ENCODE measurements around the gene METTL22. TPM values are rescaled to one million over a fixed set of nuclear protein-coding genes. Genes with fewer than 3 reads are reported as not detected.

The METTL22 gene
- total RNA-seq, 1 donor from 2014 or later = 23.8 TPM

DNA sequence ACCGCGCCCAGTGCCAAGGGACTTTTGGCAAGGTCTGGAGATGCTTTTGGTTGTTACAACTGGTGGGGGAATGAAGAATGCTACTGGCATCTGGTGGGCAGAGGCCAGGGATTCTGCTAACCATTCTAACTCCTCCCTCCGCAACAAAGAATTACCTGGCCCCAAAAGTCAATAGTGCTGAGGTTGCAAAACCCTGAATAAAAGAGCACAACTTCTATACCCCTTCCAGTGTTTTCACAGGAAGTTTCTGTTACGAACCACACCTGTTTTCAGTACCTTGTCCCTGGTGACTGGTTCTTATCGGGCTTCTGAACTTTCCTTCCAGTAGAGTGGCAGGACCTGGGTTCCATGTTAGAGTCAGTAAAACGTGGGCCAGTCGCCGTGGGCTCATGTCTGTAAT, 70.2 kb downstream of the METTL22 start:
- DNase-seq (ENCODE audit: low spot score) = no peak

DNA sequence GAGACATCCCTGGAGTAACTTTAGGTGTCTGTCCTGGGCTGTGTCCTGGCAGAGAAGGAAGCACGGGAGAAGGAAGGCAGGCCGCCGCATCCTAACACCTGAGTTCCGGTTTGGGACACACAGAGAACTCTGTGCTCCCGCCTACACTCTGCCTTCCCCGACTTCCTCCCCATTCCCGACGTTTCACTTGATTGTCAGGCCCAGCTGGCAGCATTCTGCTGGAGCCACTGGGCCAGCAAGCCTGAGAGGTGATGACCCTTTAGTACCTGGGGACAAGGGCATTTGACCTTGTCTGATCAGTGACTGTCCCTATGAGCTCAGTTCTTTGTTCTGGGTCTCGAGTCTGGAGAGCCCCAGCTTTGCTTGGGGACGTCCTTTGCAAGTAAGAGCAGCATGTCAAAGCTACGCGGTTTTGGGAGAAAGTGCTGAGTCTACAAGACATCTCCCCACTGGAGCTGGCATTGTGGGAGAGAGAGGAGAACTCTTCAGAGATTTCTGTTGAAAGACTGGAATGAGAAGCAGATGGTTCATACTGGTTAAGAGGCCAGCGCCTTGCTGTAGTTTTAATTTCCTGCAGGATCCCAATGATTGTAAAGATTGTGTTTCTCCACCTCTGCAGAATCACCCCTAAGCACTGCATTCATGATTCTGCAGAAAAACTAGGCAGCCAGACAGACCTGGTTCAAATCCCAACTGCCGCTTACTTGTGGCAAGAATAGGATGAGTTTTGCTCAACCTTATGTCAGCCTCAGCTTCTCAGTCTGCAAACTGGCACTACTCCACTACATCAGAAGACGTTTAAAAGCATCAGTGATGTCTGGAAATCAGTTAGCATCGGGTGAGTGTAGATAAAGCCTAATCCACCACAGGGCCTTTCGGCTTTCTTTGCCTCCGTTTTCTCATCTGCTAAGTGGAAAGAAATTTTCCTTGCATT, 73.6 kb downstream of the METTL22 start:
- DNase-seq (ENCODE audit: low spot score) = no peak

DNA sequence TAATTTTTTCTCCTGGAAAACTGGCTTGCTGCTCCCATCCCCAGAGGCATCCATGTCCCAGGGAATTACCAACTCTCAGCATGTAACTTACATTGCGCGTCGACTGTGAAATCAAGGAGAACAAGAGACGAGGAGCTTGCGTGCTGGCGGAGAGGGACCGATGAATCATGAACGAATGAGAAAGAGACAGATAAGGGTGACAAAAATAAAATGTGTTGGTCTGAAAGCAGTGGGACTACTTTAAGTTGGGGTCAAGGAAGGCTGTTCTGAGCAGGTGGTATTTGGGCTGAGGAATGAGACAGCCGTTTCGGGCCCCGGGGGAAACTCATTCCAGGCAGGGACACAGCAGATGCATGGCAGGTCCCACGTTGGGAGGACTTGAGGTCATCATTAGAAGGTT, 75.4 kb downstream of the METTL22 start:
- DNase-seq (ENCODE audit: low spot score) = no peak

DNA sequence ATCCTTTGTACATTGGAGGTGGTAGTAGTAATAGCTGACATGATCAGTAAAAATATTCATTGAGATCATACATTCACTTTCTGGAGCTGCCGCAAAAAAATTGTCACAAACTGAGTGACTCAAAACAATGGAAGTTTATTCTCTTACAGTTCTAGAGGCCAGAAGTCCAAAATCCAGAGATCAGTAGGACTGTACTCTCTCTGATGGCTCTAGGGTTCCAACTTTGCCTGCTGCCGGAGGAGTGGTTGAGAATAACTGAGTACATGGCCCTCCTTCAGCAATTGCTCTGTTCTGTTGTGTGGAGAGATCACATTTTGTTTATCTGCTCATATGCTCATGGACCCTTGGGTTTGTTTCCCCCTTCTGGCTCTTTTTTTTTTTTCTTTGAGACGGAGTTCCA, 76.5 kb downstream of the METTL22 start:
- no peak for DNase-seq (ENCODE audit: low spot score)

Other genes starting within 250 kb of the METTL22 start
- not detected for gene TMEM114, start 31.2 kb upstream of the METTL22 start, total RNA-seq
- gene ABAT, start 52.9 kb downstream of the METTL22 start, total RNA-seq = 26.0 TPM
- 11.1 TPM for gene TMEM186, start 175.9 kb downstream of the METTL22 start, total RNA-seq
- 33.2 TPM for gene PMM2, start 176.1 kb downstream of the METTL22 start, total RNA-seq
- 68.8 TPM for gene CARHSP1, start 247.3 kb downstream of the METTL22 start, total RNA-seq

Measured in mucosa of gallbladder (tissue), 1 donor.